ENCODE results near the gene ATXN1.
"Not testable (repeated sequence)": the region's sequence is repeated elsewhere in the genome, so short reads cannot be mapped to it uniquely, and the experiment has no call there.

ATXN1 gene

DNA sequence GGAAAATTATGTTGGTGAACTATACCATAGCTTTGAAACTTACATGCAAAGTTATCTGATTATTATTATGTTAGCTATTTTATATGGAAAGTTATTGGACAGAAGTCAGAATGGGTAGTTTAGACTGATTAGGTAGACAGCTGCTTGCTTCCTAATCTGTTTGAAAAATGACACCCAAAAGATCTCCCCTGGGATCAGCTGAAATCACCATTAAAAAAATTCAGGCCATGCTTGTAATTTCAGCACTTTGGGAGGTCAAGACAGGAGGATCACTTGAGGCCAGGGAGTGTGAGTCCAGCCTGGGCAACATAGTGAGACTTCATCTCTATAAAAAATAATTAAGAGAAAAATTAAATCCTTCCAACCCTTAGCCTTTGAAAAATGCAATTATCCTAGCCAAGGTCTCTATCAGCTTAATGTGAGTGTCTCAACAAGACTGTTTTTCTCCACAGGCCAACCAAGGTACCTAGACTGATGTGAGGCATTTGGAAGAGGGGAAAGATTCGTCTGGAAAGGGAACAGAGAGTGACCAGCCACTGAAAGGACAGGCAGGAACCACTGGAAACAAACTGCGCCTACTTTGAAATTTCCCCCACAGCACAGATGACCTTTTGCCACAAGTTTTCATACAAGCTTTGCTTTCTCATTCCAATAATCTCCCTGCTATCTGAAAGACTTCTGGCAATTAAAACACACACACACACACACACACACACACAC, 290.6 kb downstream of the ATXN1 start:
- no peak for DNase-seq

DNA sequence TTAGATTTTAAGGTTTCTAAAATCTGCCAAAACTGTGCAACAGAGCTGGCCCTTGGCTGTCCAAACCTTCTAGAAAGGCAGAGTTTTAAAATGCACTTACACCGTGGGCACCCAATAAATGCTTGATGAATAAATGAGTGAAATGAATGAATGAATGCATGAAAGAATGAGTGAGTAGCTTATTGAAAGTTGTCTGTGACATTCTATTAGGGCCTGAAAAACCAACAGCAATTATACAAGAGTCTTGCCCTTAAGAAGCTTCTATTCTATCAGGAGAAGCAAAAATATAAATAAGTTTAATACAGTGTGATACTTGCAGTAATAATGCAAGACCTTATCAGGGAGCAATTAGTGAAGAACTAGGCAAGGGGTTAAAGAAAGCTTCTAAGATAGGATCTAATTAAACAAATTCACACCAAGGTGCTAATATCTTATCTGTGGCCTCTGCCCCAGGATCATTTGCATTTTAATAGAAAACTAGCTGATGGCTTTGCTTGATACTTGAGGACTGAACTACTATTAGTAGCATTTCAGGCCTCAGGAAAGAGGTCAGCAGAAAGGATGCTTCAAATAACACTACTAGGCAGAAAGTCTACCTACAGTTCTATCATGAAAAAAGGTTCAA, 292.2 kb downstream of the ATXN1 start:
- DNase-seq: no peak

DNA sequence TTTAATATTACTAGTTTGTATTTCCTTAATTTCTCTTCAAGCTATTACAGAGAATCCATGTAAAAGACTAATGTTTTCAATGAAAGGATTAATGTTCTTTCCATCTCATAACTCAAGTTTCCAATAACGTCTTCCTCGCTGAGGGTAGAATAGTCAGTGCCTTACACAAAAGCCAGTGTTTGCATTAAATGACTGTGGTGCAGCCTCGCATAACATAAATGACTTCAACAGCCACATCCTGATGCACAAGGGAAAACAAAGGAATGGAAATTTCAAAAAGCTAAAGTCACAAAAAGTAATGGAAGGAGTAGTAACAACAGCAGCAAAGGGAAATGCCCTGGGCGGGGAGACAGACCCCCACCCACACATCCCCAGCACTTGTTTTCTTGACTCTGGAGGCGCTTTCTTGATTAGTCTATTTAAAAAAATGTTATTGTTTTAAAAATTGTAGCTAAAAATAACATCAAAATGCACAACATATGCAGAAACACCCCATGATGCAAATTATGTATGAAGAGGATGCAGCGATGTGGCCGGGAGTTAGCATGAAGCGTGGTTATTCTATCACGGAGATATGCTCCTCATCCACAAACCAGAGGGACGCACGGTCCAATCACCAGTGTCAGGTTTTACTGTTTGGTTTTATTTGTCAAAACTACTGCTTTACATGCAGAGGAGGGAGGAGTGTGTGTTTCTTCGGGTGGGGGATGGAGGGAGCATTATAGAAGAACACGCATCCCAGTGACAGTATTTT, 294.3 kb downstream of the ATXN1 start:
- DNase-seq: no peak

DNA sequence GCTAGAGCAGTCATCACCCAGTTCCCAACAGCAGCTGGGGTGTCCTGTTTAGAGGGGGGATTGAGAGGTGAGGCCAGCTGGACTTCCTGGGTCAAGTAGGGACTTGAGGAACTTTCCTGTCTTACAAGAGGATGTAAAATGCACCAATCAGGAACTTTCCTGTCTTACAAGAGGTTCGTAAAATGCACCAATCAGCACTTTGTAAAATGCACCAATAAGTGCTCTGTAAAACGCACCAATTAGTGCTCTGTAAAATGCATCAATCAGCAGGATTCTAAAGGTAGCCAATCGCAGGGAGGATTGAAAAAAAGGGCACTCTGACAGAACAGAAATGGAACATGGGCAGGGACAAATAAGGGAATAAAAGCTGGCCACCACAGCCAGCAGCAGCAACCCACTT, 297.2 kb downstream of the ATXN1 start:
- no peak for DNase-seq

DNA sequence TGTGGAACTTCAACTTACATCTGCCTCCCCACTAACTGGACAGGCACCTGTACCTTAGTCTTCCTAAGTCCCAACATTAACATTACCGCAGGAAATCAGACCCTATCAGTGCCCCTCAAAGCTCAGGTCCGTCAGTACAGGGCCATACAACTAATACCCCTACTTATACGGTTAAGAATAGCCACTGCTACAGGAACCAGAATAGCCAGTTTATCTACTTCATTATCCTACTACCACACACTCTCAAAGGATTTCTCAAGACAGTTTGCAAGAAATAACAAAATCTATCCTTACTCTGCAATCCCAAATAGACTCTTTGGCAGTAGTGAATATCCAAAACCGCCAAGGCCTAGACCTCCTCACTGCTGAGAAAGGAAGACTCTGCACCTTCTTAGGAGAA, 298.0 kb downstream of the ATXN1 start:
- not testable (repeated sequence) for DNase-seq

DNA sequence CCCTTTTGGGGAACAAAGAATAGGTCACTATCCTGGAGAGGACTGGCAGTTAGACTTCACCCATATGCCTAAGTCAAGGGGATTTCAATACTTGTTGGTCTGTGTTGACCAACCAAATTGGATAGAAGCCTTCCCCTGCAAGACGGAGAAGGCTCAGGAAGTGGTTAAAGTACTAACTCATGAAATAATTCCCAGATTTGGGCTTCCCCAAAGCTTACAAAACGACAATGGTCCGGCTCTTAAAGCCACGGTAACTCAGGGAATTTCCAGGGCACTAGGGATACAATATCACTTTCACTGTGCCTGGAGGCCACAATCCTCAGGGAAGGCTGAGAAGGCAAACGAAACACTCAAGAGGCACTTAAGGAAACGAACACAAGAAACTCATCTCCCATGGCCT, 299.8 kb downstream of the ATXN1 start:
- no peak for DNase-seq

DNA sequence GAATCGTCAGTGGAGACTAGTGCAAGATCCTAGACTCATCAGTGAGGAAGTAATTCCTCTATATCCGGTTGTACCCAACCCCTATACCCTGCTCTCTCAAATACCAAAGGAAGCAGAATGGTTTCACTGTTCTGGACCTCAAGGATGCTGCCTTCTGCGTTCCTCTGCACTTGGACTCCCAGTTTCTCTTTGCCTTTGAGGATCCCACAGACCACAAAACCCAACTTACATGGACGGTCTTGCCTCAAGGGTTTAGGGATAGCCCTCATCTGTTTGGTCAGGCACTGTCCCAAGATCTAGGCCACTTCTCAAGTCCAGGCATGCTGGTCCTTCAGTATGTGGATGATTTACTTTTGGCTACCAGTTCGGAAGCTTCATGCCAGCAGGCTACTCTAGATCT, 301.8 kb downstream of the ATXN1 start:
- not testable (repeated sequence) for DNase-seq

DNA sequence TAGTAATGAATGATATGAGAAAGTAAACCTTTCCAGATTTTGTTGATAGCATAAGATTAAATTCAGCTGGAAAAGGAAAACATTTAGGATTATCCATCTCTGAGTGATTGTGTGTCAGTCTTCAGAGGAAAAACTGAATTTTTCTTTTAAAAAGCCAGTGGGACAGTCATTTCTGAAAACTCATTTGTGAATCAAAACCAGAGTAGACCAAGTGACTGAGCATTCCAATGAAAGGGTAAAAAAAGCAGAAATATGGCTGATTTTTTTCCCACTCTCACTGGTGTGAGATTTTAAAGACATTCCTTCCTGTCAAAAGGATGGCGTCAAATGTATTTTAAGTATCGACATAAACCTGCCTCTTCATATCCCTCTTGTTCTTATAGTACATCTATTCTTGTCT, 308.9 kb downstream of the ATXN1 start:
- DNase-seq: no peak

DNA sequence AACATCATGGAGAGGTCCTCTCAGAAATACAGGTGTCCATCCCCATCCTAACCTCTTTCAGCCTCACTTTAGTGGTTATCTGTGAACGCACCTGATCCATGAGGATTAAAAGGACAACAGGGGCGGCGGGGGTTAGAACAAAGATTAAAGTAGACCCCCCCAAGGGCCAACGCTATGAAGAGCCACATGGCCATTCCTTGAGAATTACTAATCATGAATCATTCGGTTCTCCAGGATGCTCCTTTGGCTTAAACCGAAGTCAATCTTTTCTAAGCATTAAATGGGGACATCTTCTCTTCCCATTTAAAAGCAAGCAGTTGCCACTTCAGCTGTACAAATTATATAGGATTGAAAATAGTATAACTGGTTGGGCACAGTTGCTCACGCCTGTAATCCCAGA, 310.4 kb downstream of the ATXN1 start:
- DNase-seq: no peak

DNA sequence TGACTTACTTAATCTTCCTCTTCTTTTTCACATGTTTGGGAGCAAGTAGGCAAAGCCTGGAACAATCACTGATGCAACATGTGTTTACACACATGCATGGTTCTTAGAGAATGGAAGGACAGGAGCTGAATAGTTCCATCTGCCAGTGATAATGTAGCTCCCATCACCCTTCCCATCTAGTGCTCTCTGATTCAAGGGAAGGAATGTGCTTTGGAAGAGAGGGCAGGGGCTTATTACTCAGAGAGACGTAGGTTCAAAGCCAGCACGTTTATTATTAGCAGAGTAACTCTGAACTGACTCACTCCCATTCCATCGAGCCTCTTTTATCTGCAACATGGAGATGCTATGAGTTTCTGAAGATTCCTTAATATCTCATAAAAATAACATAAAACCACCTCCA, 311.0 kb downstream of the ATXN1 start:
- DNase-seq: no peak

DNA sequence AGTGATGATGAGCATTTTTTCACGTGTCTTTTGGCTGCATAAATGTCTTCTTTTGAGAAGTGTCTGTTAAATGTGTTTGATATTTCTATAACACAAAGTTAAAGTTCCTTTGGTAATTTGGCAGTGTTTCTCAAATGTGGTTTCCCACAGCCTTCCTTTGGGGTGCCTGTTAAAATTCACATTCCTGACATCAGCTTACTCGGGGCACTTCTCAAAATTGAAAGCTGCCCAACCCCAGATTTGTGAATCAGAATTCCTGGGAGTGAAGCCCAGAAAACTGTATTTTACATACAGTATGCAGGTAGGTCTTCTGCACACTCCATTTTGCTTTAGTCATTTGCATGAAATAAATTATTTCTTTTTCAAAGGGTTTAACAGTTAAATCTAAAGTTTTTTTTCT, 315.0 kb downstream of the ATXN1 start:
- DNase-seq: no peak

DNA sequence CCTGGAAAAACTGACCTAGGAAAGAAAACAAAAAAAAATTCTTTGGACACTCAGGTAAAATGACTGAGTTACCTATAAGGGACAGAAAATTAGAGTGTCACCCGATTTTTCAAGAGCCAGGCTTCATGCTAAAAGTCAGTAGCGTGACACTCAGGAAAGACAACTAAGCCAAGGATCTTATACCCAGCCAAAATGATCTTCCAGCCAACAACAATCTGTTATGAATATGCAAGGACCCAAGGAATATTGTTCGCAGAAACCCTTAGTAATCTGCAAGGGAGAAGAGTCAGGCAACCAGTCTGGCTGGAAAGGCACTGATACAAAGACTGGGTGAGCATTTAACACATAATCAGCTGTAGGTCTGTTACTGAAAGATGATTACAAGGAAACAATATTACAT, 319.2 kb downstream of the ATXN1 start:
- DNase-seq: no peak

DNA sequence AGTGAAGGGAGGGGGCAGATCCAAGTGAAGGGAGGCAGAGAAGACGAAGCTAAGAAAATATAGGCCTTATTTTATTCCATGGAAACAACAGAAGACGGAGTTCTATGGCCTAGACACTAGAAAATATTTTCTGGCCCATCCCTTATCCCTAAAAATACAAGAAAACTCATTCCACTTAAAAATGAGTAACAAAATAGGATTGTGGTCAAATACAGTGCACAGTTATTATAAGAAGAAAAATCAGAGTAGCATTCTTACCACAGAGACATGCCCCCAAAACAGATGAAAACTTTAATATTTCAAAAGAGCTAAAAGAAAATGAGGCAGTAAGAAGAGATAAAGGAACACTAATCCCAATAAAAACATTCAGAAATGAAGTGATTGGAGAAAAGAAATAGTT, 320.0 kb downstream of the ATXN1 start:
- DNase-seq: no peak

DNA sequence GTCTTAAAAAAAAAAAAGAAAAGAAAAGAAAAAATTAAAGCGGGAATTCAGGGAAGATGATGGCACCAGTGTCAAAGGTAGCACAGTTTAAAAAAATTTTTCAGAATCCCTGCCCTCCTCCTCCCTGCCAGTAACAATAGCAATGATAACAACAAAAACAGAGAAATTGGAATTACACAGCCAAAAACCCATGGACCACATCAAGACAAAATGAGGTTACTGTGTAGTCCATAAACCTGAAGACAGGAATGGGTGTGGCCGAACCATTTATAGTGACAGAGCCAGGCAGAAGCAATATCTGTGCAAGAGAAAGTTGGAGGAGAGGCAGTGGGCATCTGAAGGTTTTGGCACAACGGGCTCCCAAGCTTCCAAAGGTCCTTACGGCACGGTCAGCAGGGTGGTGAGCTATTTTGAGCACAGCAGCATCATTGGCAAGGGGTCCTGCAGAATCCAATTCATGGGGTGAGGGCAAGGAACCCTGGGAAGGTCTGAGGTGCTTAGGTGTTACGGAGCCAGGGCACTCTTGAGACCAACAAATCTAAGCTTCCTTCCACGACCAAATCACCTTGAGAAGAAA, 320.5 kb downstream of the ATXN1 start:
- peak; percentile 54 for DNase-seq

DNA sequence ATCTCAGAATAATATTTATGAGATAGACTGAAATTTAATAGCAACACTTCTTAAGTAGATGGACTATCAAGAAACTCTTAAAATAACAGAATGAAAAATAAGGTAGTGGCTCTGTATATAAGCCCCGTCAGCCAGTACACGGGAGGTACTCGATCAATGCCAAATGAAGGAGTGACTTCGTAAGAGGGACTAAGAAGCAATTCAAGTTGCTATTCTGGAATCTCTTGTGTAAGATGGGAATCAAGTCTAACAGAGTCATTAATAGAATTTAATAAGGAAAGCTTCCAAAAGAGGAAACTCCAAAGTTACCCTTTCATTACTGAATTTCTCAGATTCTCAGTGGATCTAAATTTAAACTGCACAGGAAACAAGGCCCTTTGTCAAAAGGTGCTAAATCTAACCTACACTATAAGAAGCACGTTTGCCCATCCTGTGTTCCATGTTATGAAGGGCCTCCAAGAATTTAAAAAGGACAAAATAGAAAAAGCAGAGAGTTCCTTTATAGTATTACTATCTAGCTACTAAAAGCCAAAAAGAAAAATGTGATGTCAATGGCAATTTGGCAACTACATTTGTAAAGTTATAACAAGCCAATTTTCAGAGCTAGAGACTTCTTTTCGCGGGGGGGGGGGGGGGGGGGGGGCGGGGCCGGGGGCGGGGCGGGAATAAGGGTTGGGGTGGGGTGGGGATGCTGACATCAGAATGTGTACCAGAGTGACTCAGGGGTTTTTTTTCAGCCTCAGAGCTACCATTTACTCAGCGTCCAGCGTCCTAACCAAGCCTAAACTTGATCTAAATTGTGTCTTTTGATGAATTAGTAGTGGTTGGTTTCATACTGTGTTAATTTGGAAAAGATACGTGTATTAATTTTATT, 322.3 kb downstream of the ATXN1 start:
- DNase-seq: no peak

DNA sequence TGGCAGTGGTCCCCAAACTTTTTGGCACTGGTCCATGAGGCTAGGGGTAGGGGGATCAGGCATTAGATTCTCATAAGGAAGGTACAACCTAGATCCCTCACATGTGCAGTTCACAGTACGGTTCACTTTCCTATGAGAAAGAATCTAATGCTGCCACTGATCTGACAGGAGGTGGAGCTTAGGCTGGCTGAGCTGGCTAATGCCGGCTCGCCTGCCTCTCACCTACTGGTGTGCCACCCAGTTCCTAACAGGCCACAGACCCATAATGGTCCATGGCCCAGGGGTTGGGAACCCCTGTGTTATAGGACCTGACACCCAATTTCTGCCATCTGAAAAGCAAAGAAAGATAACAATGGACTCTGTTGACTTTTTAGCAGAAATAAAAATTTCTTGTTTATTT, 323.3 kb downstream of the ATXN1 start:
- DNase-seq: no peak

DNA sequence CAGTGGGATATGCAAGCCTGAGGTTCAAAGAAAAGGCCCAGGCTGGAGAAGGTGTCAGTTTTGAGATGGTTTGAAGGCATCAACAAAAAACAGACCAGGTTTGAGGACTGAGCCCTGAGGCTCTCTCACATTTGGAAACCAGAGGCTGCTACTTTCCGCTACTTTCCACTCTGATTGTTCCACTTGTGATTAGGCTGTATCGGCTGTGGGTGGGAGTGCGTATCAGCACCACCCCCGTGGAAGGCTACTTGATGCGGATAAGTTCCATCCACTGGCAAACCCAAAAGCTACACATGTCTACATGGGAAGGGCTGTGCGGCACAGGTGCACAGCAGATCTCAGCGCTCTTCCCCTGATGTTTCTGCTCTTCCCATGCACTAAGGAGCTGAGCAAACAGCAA, 324.2 kb downstream of the ATXN1 start:
- no peak for DNase-seq

DNA sequence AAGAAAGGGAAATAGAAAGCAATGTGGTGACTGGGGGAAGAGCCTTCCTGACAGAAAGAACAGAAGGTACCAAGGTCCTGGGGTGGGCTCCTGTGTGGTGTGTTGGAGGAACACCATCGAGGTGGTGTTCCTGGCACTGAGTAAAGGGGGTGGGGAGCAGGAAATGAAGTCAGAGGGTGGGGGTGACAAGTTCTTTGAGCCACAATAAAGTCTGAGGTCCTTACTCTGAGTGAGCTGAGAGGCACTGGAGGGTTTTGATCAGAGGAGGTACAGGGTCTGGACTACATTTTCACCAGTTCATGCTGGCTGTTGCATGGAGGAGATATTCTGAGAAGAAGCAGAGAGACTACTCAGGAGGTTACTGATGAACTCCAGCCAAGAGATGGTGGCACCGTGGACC, 324.7 kb downstream of the ATXN1 start:
- peak; percentile 41 for DNase-seq

DNA sequence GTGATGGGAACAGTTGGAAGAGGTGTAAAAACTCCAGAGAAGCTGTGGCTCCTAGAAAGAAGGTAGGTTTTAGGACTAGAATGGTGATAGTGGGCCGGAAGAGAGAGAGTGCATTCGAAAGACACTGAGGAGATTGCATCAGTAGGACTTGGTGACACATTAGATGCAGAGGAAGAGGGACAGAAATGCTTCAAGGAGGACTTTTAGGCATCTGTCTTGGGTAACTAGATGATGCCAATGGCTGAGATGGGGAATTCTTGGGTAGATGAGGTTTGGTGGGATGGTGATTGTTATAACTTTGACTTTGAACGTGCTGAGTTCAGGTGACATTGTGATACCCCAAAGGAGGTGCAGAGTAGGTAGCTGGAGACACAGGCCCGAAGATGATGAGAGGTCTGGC, 326.4 kb downstream of the ATXN1 start:
- DNase-seq: no peak

DNA sequence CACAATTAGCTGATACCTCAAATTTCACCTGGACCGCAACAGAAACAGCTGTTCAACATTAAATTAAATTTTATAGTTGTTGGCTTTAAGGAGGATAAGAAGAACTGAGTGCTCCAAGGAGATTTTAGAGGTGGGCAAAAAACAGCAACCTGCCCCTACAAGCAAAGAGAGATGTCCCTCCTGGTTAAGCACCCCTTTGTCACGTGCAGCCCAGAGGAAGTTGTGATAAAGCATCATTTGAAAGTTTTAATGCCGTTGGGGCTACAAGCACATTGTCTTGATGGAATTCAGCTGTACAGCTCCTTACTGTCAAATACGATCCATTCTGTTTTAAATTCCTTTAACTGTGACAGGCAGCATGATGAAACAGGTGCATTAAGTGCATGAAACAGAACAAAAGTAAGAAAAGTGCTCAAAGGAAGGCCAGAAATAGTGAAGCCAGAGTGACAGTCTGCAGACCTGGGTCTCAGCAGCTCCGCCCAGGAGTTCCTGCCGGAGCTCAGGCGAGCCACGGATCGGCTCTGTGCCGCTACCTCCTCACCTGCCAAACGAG, 327.8 kb downstream of the ATXN1 start:
- no peak for DNase-seq

DNA sequence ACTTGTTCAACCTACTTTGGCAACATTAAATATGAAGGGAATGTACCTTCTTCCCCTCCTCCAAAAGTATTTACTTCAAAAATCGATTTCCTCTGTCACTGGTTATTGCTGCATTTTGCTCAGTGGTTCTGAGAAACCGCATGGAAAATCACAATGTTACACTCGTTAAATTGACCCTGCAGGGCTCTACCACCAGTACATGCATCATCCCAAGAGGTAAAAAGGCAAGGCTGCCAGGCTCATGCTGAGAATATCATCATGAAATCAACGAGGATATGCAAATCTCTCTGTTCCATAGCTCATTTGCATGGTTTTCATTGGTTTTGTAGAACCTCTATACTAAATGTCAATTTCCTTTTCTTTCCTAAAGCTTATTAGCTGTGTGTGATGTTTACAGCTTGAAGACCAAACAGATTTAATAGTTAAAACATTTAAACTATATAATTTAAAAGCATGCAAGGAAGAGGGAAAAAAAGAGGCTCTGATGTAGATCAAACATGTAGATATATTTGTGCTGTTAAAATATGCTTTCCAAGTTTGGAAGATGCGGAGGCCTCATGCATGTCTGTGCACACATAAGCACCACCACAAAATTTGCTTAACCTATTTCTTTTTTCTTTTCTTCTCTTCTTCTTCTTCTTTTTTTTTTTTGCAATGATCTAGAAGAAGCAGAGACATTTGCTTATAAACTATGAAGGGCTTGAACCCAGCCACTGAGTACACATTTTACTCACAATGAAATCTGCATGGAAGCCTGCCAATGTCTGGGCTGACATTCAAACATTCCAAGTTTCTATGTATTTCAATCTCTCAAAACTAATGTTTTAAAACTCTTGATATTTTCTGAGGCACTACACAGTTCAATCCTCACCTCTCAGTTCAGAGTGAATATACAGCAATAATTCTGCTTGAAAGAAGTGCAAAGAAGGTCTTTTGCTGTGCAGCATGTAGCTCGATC, 328.9 kb downstream of the ATXN1 start:
- no peak for DNase-seq
